IMR-90 (cell line): ENCODE results near the gene DOCK2. TPM values are rescaled to one million over a fixed set of nuclear protein-coding genes. Genes with fewer than 3 reads are reported as not detected.

Experiments used
- ATAC-seq: fragments of 200-7000 bp; cut with Tn5 transposase; 2 replicates; pipeline ENCODE4 v1.9.1; 2020; ENCODE audit warnings: low read depth, mild to moderate bottlenecking, moderate library complexity
- BruUV-seq: library from RNA; stranded (reverse); fragments of 400-500 nt; replicated peaks from 2 replicates; lab custom pipeline; 2021; lab: Mats Ljungman, UMichigan
- CTCF ChIA-PET: fragments of 300-600 bp; formaldehyde crosslinking; extraction: SDS; loops from one replicate; lab custom pipeline; 2021; ENCODE audit warnings: antibody characterized with exemption; lab: Yijun Ruan, JAX
- POLR2A ChIA-PET: fragments of 300-600 bp; sonication (Branson Sonifier 250); formaldehyde crosslinking; loops from one replicate; lab custom pipeline; 2022; ENCODE audit warnings: antibody characterized with exemption; ENCODE audit not compliant: unreplicated experiment; lab: Charles Lee
- DNase-seq: peaks from one replicate; pipeline ENCODE4 v3.0.0; 2013
- H2AFZ ChIP-seq: replicated peaks from 2 replicates; pipeline ENCODE3; 2013; ENCODE audit warnings: low read length, mild to moderate bottlenecking; ENCODE audit not compliant: poor library complexity
- H2AK5ac ChIP-seq: 2 replicates; pipeline ENCODE4 v1.6.1; 2013; ENCODE audit warnings: low read depth, low read length, inconsistent platforms
- H2AK9ac ChIP-seq: replicated peaks from 2 replicates; pipeline ENCODE3; 2013; ENCODE audit warnings: mild to moderate bottlenecking, low read depth, low read length, moderate library complexity; ENCODE audit not compliant: poor library complexity
- H2BK120ac ChIP-seq: 2 replicates; pipeline ENCODE4 v1.6.1; 2013; ENCODE audit warnings: low read depth, low read length, inconsistent platforms
- H2BK15ac ChIP-seq: 3 replicates; pipeline ENCODE4 v1.6.1; 2013; ENCODE audit warnings: low read depth, low read length, inconsistent platforms
- H2BK20ac ChIP-seq: 2 replicates; pipeline ENCODE4 v1.6.1; 2013; ENCODE audit warnings: low read depth, mild to moderate bottlenecking, inconsistent platforms, low read length, moderate library complexity
- H2BK5ac ChIP-seq: 2 replicates; pipeline ENCODE4 v1.6.1; 2013; ENCODE audit warnings: mild to moderate bottlenecking, low read depth, low read length, inconsistent platforms; ENCODE audit not compliant: poor library complexity, severe bottlenecking
- H3K14ac ChIP-seq: replicated peaks from 2 replicates; pipeline ENCODE4 v1.6.1; 2013; ENCODE audit warnings: low read depth, low read length, inconsistent platforms
- H3K18ac ChIP-seq: 2 replicates; pipeline ENCODE4 v1.6.1; 2013; ENCODE audit warnings: low read depth, low read length, control low read depth
- H3K23ac ChIP-seq: 2 replicates; pipeline ENCODE4 v1.6.1; 2013; ENCODE audit warnings: low read depth, low read length, inconsistent platforms
- H3K27ac ChIP-seq: 2 replicates; pipeline ENCODE4 v1.5.1; 2013; ENCODE audit warnings: mild to moderate bottlenecking, control low read depth, low read length; ENCODE audit not compliant: insufficient read depth
- H3K27me3 ChIP-seq: 2 replicates; pipeline ENCODE4 v1.6.1; 2013; ENCODE audit warnings: low read length; ENCODE audit not compliant: control insufficient read depth, insufficient read depth
- H3K36me3 ChIP-seq: 2 replicates; pipeline ENCODE4 v1.6.1; 2013; ENCODE audit warnings: low read length, mixed read lengths; ENCODE audit not compliant: control insufficient read depth, insufficient read depth
- H3K4ac ChIP-seq: 2 replicates; pipeline ENCODE4 v1.6.1; 2013; ENCODE audit warnings: low read depth, low read length, inconsistent platforms
- H3K4me1 ChIP-seq: 2 replicates; pipeline ENCODE4 v1.6.1; 2013; ENCODE audit warnings: low read length, mixed read lengths; ENCODE audit not compliant: control insufficient read depth, insufficient read depth
- H3K4me2 ChIP-seq: 2 replicates; pipeline ENCODE4 v1.6.1; 2013; ENCODE audit warnings: low read depth, mild to moderate bottlenecking, control low read depth, low read length, moderate library complexity
- H3K4me3 ChIP-seq: 2 replicates; pipeline ENCODE4 v1.5.1; 2013; ENCODE audit warnings: low read depth, mild to moderate bottlenecking, control low read depth, low read length, moderate library complexity; ENCODE audit not compliant: insufficient read depth
- H3K56ac ChIP-seq: 2 replicates; pipeline ENCODE4 v1.6.1; 2013; ENCODE audit warnings: low read length, inconsistent platforms; ENCODE audit not compliant: insufficient read depth; ENCODE audit errors: extremely low read depth
- H3K79me1 ChIP-seq, 2 experiments: 2 replicates each; pipeline ENCODE4 v1.6.1; 2013; ENCODE audit warnings: low read length in 2 of 2, inconsistent platforms in 1 of 2, low read depth in 1 of 2
- H3K9ac ChIP-seq: 2 replicates; pipeline ENCODE4 v1.6.1; 2013; ENCODE audit warnings: low read depth, low read length, control low read depth
- H3K9me1 ChIP-seq: 2 replicates; pipeline ENCODE4 v1.6.1; 2013; ENCODE audit warnings: low read length, inconsistent platforms; ENCODE audit not compliant: insufficient read depth
- H3K9me3 ChIP-seq: 2 replicates; pipeline ENCODE4 v1.6.1; 2013; ENCODE audit warnings: low read length; ENCODE audit not compliant: control insufficient read depth, insufficient read depth
- H4K20me1 ChIP-seq: 2 replicates; pipeline ENCODE4 v1.6.1; 2013; ENCODE audit warnings: low read length, inconsistent platforms; ENCODE audit not compliant: insufficient read depth
- H4K5ac ChIP-seq: 2 replicates; pipeline ENCODE4 v1.6.1; 2013; ENCODE audit warnings: mild to moderate bottlenecking, low read depth, low read length, control low read depth
- H4K8ac ChIP-seq, 2 experiments: 2 replicates each; pipeline ENCODE4 v1.6.1; 2013; ENCODE audit warnings: low read depth in 2 of 2, low read length in 2 of 2, control low read depth in 1 of 2, inconsistent platforms in 1 of 2
- H4K91ac ChIP-seq: 2 replicates; pipeline ENCODE4 v1.6.1; 2013; ENCODE audit warnings: low read depth, low read length, inconsistent platforms; ENCODE audit not compliant: insufficient read depth
- BHLHE40 ChIP-seq: fragments of 150-350 bp; IDR thresholded peaks from 2 replicates; pipeline ENCODE4 v1.6.1; 2016; ENCODE audit warnings: mild to moderate bottlenecking, low read depth, low read length
- CEBPB ChIP-seq: IDR thresholded peaks from 2 replicates; pipeline ENCODE4 v1.6.1; 2012; ENCODE audit warnings: low read depth, low read length, improper control_type of control experiment
- CHD1 ChIP-seq: IDR thresholded peaks from 2 replicates; pipeline ENCODE4 v1.6.1; 2012; ENCODE audit warnings: low read depth, low read length, improper control_type of control experiment
- FOS ChIP-seq: fragments of 150-350 bp; IDR thresholded peaks from 2 replicates; pipeline ENCODE4 v1.6.1; 2016; ENCODE audit warnings: low read depth, low read length
- MAFK ChIP-seq: IDR thresholded peaks from 2 replicates; pipeline ENCODE4 v1.6.1; 2012; ENCODE audit warnings: low read depth, low read length, improper control_type of control experiment
- MAZ ChIP-seq: IDR thresholded peaks from 2 replicates; pipeline ENCODE4 v1.6.1; 2012; ENCODE audit warnings: low read depth, mild to moderate bottlenecking, low read length, improper control_type of control experiment, moderate library complexity, borderline replicate concordance
- MXI1 ChIP-seq: IDR thresholded peaks from 2 replicates; pipeline ENCODE4 v1.6.1; 2012; ENCODE audit warnings: low read depth, mild to moderate bottlenecking, low read length, moderate library complexity, borderline replicate concordance
- NFE2L2 ChIP-seq: fragments of 150-350 bp; IDR thresholded peaks from 2 replicates; pipeline ENCODE4 v1.6.1; 2016; ENCODE audit warnings: low read depth, mild to moderate bottlenecking, low read length
- POLR2A ChIP-seq: IDR thresholded peaks from 2 replicates; pipeline ENCODE4 v1.6.1; 2012; ENCODE audit warnings: mild to moderate bottlenecking, low read depth, low read length
- RAD21 ChIP-seq: IDR thresholded peaks from 2 replicates; pipeline ENCODE4 v1.6.1; 2012; ENCODE audit warnings: low read length, improper control_type of control experiment
- RCOR1 ChIP-seq: IDR thresholded peaks from 2 replicates; pipeline ENCODE4 v1.6.1; 2012; ENCODE audit warnings: mild to moderate bottlenecking, low read length, improper control_type of control experiment; ENCODE audit not compliant: insufficient replicate concordance
- RFX5 ChIP-seq: IDR thresholded peaks from 2 replicates; pipeline ENCODE4 v1.8.0; 2012; ENCODE audit warnings: low read depth, mild to moderate bottlenecking, low read length, moderate library complexity
- SMC3 ChIP-seq: fragments of 150-350 bp; IDR thresholded peaks from 2 replicates; pipeline ENCODE4 v1.6.1; 2016; ENCODE audit warnings: low read depth, mild to moderate bottlenecking, antibody characterized with exemption, low read length, moderate library complexity
- WGBS, 2 experiments: methylation state at CpG; one replicate each; pipeline versions ENCODE4 v1.1.5 to v1.1.7; 2013; ENCODE audit warnings: missing lambda C conversion rate in 2 of 2; ENCODE audit not compliant: insufficient read length in 1 of 2; ENCODE audit errors: extremely low coverage in 2 of 2; 5-methylcytosine and 5-hydroxymethylcytosine counted together
- dilution Hi-C: fragments of 300-500 bp; cut with HindIII; formaldehyde crosslinking; loops from one replicate; pipeline ENCODE4 v1.14.3; 2018; ENCODE audit warnings: low sequenced_read_pairs; ENCODE audit not compliant: unreplicated experiment
- in situ Hi-C: fragments of 300-500 bp; cut with MboI; formaldehyde crosslinking; loops from 3 replicates; pipeline ENCODE4 v1.14.3; 2019; ENCODE audit warnings: low sequenced_read_pairs, inconsistent platforms, mixed read lengths
- intact Hi-C: fragments of 100-400 bp; cut with micrococcal nuclease; formaldehyde crosslinking; loops from 2 replicates; pipeline ENCODE4 v1.10.0; 2022
- polyA plus RNA-seq, 3 experiments: library from polyadenylated mRNA; depleted of rRNA; stranded (reverse); fragments of >200 nt; gene quantifications; 2 replicates each; pipeline ENCODE4 v1.2.3, GENCODE V29; 2012; ENCODE audit warnings: low replicate concordance in 1 of 3
- total RNA-seq: library from RNA; depleted of rRNA; stranded (reverse); fragments of >200 nt; gene quantifications from 2 replicates; pipeline ENCODE4 v1.2.3, GENCODE V29; 2012
- TF ChIP-seq, protein P1 (sequence below): fragments of 150-350 bp; IDR thresholded peaks from 2 replicates; pipeline ENCODE4 v1.6.1; 2016; ENCODE audit warnings: low read depth, mild to moderate bottlenecking, low read length, moderate library complexity, borderline replicate concordance
- TF ChIP-seq, protein P2 (sequence below): conservative IDR thresholded peaks from 2 replicates; pipeline ENCODE4 v1.5.1; 2012; ENCODE audit warnings: mild to moderate bottlenecking, low read depth, low read length, improper control_type of control experiment
- TF ChIP-seq, protein P3 (sequence below): fragments of 150-350 bp; IDR thresholded peaks from 2 replicates; pipeline ENCODE4 v1.6.1; 2017; ENCODE audit warnings: mild to moderate bottlenecking, antibody characterized with exemption, low read length, low read depth

The DOCK2 gene
- total and polyA plus RNA-seq, 2 of the 4 experiments (the other 2 are of a cell fraction) = 0.72 to 3.0 TPM

DNA sequence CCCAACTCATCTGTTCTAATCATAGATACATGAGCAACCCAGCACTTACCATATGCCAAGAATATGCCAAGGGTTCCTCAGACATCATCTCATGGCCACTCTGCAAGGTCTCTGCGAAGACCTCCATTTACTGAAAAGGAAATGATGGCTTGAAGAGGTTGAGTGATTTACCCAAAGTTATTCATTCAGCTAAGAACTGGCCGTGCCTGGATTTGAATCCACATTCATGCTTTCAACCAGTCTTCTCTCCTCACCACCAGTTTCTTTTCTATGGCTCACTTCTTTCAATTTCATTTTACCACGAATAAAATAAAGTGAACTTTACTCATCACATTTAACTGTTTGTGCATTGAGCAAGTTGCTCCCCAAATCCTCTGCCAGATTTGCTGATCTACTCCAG is 441.4 kb downstream of the DOCK2 start:
- Histone ChIP-seq H3K4ac (no peak overlapping the region), H3K9me3 (no peaks in the 10 kb centered on the region), H3K4me3 (no peak overlapping the region), H3K9ac (no peak overlapping the region), H3K9me1 (no peaks in the 10 kb centered on the region), H3K27me3 (peaks cover 2% of the 10 kb centered on the region), H4K8ac (no peak overlapping the region), H2BK15ac (no peak overlapping the region), H2AFZ (no peak overlapping the region), H4K20me1 (no peaks in the 10 kb centered on the region), H3K4me1 (no peaks in the 10 kb centered on the region), H2AK9ac (no peak overlapping the region), H3K4me2 (no peak overlapping the region), H2BK5ac (no peak overlapping the region), H4K91ac (no peak overlapping the region), H3K18ac (no peak overlapping the region), H2AK5ac (no peak overlapping the region), H3K14ac (no peak overlapping the region), H4K5ac (no peak overlapping the region), H3K56ac (no peak overlapping the region), H3K23ac (no peak overlapping the region), H2BK20ac (no peak overlapping the region), H3K79me1 (no peaks in the 10 kb centered on the region), H3K27ac (no peak overlapping the region), H2BK120ac (no peak overlapping the region), H3K36me3 (no peaks in the 10 kb centered on the region)
- ATAC-seq (no peak), DNase-seq (no peak)
- ChIA-PET CTCF (no interaction called here), POLR2A (no interaction called here)
- in situ Hi-C loops = no loop called here
- no TSS peak for BruUV-seq
- dilution Hi-C loops = no loop called here
- WGBS, 2 experiments = 44 to 100% methylated on average over 1 of the region's 3 CpGs
- no peak for TF ChIP-seq MXI1
- no peak for TF ChIP-seq RCOR1
- TF ChIP-seq, protein P1, sequence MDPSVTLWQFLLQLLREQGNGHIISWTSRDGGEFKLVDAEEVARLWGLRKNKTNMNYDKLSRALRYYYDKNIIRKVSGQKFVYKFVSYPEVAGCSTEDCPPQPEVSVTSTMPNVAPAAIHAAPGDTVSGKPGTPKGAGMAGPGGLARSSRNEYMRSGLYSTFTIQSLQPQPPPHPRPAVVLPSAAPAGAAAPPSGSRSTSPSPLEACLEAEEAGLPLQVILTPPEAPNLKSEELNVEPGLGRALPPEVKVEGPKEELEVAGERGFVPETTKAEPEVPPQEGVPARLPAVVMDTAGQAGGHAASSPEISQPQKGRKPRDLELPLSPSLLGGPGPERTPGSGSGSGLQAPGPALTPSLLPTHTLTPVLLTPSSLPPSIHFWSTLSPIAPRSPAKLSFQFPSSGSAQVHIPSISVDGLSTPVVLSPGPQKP = no peak
- TF ChIP-seq CHD1 = no peak
- no peak for TF ChIP-seq FOS
- no peak for TF ChIP-seq CEBPB
- TF ChIP-seq, protein P2, sequence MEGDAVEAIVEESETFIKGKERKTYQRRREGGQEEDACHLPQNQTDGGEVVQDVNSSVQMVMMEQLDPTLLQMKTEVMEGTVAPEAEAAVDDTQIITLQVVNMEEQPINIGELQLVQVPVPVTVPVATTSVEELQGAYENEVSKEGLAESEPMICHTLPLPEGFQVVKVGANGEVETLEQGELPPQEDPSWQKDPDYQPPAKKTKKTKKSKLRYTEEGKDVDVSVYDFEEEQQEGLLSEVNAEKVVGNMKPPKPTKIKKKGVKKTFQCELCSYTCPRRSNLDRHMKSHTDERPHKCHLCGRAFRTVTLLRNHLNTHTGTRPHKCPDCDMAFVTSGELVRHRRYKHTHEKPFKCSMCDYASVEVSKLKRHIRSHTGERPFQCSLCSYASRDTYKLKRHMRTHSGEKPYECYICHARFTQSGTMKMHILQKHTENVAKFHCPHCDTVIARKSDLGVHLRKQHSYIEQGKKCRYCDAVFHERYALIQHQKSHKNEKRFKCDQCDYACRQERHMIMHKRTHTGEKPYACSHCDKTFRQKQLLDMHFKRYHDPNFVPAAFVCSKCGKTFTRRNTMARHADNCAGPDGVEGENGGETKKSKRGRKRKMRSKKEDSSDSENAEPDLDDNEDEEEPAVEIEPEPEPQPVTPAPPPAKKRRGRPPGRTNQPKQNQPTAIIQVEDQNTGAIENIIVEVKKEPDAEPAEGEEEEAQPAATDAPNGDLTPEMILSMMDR = no peak
- TF ChIP-seq POLR2A = no peak
- no peak for TF ChIP-seq RFX5
- TF ChIP-seq, protein P3, sequence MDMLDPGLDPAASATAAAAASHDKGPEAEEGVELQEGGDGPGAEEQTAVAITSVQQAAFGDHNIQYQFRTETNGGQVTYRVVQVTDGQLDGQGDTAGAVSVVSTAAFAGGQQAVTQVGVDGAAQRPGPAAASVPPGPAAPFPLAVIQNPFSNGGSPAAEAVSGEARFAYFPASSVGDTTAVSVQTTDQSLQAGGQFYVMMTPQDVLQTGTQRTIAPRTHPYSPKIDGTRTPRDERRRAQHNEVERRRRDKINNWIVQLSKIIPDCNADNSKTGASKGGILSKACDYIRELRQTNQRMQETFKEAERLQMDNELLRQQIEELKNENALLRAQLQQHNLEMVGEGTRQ = no peak
- no peak for TF ChIP-seq RAD21
- TF ChIP-seq MAZ = no peak
- no peak for TF ChIP-seq BHLHE40
- TF ChIP-seq MAFK = no peak
- TF ChIP-seq NFE2L2 = no peak
- no peak for TF ChIP-seq SMC3
- intact Hi-C loops = loop anchor here (10.0 kb wide), 1 partner anchor 1094 kb away; no protein-coding TSS in a partner anchor
